Psoas muscle (tissue), 8 donors: ENCODE data around the gene HTT. TPM values are rescaled to one million over a fixed set of nuclear protein-coding genes. Genes with fewer than 3 reads are reported as not detected.

Experiments used
- ATAC-seq, 4 donors: fragments of 200-7000 bp; cut with Tn5 transposase; one replicate each; pipeline ENCODE4 v1.9.1; 2020; ENCODE audit warnings: moderate library complexity in 3 of 4, mild to moderate bottlenecking in 2 of 4
- DNase-seq, 2 donors: peaks; one replicate each; pipeline ENCODE4 v3.0.0-alpha.2; 2020
- H3K27ac ChIP-seq: fragments of 200-600 bp; one replicate; pipeline ENCODE4 v1.8.0; 2022
- H3K27me3 ChIP-seq, 3 donors: fragments of 200-600 bp in 1 of 3; one replicate each; pipeline versions ENCODE4 v1.6.1 to v1.8.0; 2013 to 2022; ENCODE audit warnings: low read length in 2 of 3, mild to moderate bottlenecking in 2 of 3, moderate library complexity in 1 of 3; ENCODE audit not compliant: insufficient read depth in 3 of 3
- H3K36me3 ChIP-seq, 2 donors: fragments of 200-600 bp in 1 of 2; one replicate each; pipeline versions ENCODE4 v1.6.1 to v1.8.0; 2013 to 2022; ENCODE audit warnings: low read depth in 1 of 2, mild to moderate bottlenecking in 1 of 2, moderate library complexity in 1 of 2; ENCODE audit not compliant: insufficient read depth in 1 of 2
- H3K4me1 ChIP-seq: fragments of 200-600 bp; one replicate; pipeline ENCODE4 v1.8.0; 2022
- H3K4me3 ChIP-seq: fragments of 200-600 bp; one replicate; pipeline ENCODE4 v1.8.0; 2022; ENCODE audit warnings: mild to moderate bottlenecking
- H3K9me3 ChIP-seq: fragments of 200-600 bp; one replicate; pipeline ENCODE4 v1.8.0; 2022
- CTCF ChIP-seq: fragments of 200-600 bp; IDR thresholded peaks from one replicate; pipeline ENCODE4 v1.8.0; 2022; ENCODE audit warnings: antibody characterized with exemption
- WGBS, 3 donors: extraction: QIAGEN DNeasy Blood & Tissue Kit; methylation state at CpG; one replicate each; pipeline versions ENCODE4 v1.1.6 to v1.1.7; 2013; 5-methylcytosine and 5-hydroxymethylcytosine counted together
- intact Hi-C, 2 donors: fragments of 100-400 bp; cut with DNase I; formaldehyde crosslinking; loops; one replicate each; pipeline versions ENCODE4 v1.11.0 to v1.14.2; 2022
- polyA plus RNA-seq, 3 donors: library from polyadenylated mRNA; stranded (reverse); fragments of 200-250 nt; gene quantifications; one replicate each; pipeline ENCODE4 v1.2.3, GENCODE V29; 2013
- total RNA-seq, 4 donors: library from RNA; stranded (reverse); fragmentation: NEBNext Ultra II Directional in 2 of 4; extraction: Animal tissue kit (Norgen Biotek cat#: 25700) in 2 of 4; gene quantifications; one replicate each; pipeline versions ENCODE4 v1.2.1 to v1.2.4, GENCODE V29; 2021 to 2023
- donor health status: healthy with polysubstance abuse.
- donor health status: DM: no; HTN: no; CAD: no; lungs with moderate emphysema.
- donor health status: Bipolar disorder and iron deficiency.
- donor health status: healthy.
- donor health status: DM: yes; HTN: yes; CAD: no.
- donor health status: DM: no; HTN: no; CAD: no.
- donor health status: DM: no; HTN: no; CAD: no.
- donor health status: DM: yes; HTN: yes; CAD: no.

The HTT gene
- total and polyA plus RNA-seq, 7 donors, result 6.7 to 39.9 (median 29.6) TPM

DNA sequence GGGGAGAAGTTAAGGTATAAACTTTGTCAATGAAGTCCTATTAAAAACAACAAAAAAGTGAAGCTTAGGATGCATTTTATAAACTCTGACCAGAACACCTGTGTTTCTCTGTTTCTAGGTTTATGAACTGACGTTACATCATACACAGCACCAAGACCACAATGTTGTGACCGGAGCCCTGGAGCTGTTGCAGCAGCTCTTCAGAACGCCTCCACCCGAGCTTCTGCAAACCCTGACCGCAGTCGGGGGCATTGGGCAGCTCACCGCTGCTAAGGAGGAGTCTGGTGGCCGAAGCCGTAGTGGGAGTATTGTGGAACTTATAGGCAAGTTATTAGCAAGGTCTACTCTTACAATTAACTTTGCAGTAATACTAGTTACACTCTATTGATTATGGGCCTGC, 46.6 kb downstream of the HTT start:
- H3K4me3 ChIP-seq, result no peak overlapping the region
- TF ChIP-seq CTCF, result no peak
- intact Hi-C loops, result no loop called here
- DNase-seq (no peak), ATAC-seq (no peak)
- H3K36me3 ChIP-seq, result peaks cover 0 to 59% of the 10 kb centered on the region in 2 donors
- peak overlapping the region; percentile 69 for H3K27ac ChIP-seq
- no peaks in the 10 kb centered on the region for H3K9me3 ChIP-seq
- H3K27me3 ChIP-seq, result no peaks in the 10 kb centered on the region
- WGBS, 3 donors, result 94 to 95% (median 95%) methylated on average over 9 of the region's 9 CpGs
- peaks cover 23% of the 10 kb centered on the region for H3K4me1 ChIP-seq

GRCh38 chr4:3121596-3121995, 47.1 kb downstream of the HTT start:
- Histone ChIP-seq H3K9me3 (no peaks in the 10 kb centered on the region), H3K4me1 (peaks cover 23% of the 10 kb centered on the region), H3K36me3 (peaks cover 0 to 59% of the 10 kb centered on the region in 2 donors), H3K27me3 (no peaks in the 10 kb centered on the region), H3K4me3 (no peak overlapping the region), H3K27ac (peak overlapping the region; percentile 69)
- TF ChIP-seq CTCF, result no peak
- ATAC-seq (peak in 1 of 4 donors; percentile 29), DNase-seq (no peak)
- intact Hi-C loops, result no loop called here
- 93 to 96% (median 95%) methylated on average over 2 of the region's 2 CpGs for WGBS, 3 donors

DNA sequence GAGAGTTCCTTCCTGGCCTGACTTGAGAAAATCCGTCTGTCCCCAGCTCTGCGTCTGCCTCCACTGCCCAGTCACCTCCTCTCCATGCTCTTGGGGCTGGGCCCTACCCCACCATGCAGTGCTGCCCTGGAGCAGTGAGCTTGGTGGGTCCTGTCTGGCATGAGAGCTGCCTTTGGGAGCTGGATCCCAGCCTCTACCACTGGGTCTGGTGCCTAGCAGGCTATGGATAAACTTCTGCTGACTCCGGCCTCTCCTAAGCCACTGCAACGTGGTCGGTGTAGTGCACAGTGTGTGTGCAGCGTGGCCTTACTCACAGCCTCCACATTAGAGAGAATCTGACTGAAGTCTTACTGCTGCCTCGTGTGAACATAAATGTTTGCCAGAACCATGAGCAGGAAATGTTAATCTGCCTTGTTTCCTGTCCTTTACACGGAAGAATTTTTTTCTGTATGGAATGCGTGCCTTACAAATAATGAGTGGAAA, 47.6 kb downstream of the HTT start:
- intact Hi-C loops, result no loop called here
- no peak overlapping the region for H3K4me3 ChIP-seq
- TF ChIP-seq CTCF, result no peak
- peaks cover 23% of the 10 kb centered on the region for H3K4me1 ChIP-seq
- H3K27me3 ChIP-seq, result no peaks in the 10 kb centered on the region
- H3K9me3 ChIP-seq, result no peaks in the 10 kb centered on the region
- 41 to 59% (median 42%) methylated on average over 9 of the region's 9 CpGs for WGBS, 3 donors
- peak overlapping the region; percentile 69 for H3K27ac ChIP-seq
- H3K36me3 ChIP-seq, result peaks cover 0 to 59% of the 10 kb centered on the region in 2 donors
- ATAC-seq (peak; percentile 57 to 78 (median 70)), DNase-seq (no peak)

DNA sequence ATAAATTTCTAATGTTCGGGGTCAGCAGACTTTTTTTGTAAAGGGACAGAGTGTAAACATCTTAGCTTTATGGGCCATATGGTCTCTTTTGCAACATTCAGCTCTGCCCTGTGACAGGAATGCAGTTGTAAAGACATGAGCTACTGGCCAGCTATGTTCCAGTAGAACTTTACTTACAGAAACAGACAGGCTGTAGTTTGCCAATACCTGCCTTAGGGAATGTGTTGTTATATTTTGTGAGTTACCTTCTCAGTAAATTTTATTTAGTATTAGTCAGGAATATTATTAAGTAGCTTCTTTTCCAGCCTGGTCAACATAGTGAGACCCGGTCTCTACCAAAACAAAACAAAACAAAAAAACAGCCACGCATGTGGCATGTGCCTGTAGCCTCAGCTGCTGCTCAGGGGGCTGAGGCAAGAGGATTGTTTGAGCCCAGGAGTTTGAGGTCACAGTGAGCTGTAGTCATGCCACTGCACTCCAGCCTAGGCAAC, 48.7 kb downstream of the HTT start:
- no peaks in the 10 kb centered on the region for H3K9me3 ChIP-seq
- intact Hi-C loops, result no loop called here
- peak; percentile 76 to 87 (median 82) for ATAC-seq
- TF ChIP-seq CTCF, result no peak
- H3K4me3 ChIP-seq, result no peak overlapping the region
- no peak for DNase-seq
- WGBS, 3 donors, result 23 to 28% (median 27%) methylated on average over 3 of the region's 3 CpGs
- peaks cover 23% of the 10 kb centered on the region for H3K4me1 ChIP-seq
- H3K27me3 ChIP-seq, result no peaks in the 10 kb centered on the region
- H3K36me3 ChIP-seq, result peaks cover 0 to 59% of the 10 kb centered on the region in 2 donors
- peak overlapping the region; percentile 69 for H3K27ac ChIP-seq
